ENCODE data around the gene SMIM22. TPM values are rescaled to one million over a fixed set of nuclear protein-coding genes. Genes with fewer than 3 reads are reported as not detected.

Gene SMIM22
- total RNA-seq, 6 donors from 2014 or later = 5.2 to 71.0 (median 36.6) TPM

DNA sequence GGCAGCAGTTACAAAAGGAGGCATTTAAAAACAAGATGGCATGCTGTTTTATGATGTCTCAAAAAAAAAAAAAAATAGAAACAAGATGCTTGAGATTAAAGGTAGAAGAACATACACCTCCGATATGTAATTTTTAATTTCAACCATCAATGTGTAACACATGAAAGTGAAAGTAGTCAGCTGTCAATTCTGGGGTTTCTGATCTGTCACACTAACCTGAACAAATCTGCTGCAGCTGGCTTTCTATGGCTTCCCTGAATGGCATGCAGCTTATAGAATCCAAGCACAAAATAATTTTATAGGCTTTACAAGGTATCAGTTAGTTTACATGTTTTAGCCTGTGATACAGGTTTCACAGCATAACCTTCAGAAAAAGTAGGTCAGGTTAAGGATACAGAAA is 38.4 kb downstream of the SMIM22 start:
- peaks cover 33 to 97% (median 73%) of the 10 kb centered on the region in 4 donors for H3K36me3 ChIP-seq
- H3K9me3 ChIP-seq = no peaks in the 10 kb centered on the region
- H3K4me3 ChIP-seq = no peak overlapping the region
- WGBS, 2 donors = 87 to 100% methylated on average over 1 of the region's 1 CpG
- no peak for TF ChIP-seq POLR2AphosphoS5 (IDR thresholded peaks at IDR 0.05)
- TF ChIP-seq POLR2A (IDR thresholded peaks at IDR 0.05) = no peak
- TF ChIP-seq, protein P1, sequence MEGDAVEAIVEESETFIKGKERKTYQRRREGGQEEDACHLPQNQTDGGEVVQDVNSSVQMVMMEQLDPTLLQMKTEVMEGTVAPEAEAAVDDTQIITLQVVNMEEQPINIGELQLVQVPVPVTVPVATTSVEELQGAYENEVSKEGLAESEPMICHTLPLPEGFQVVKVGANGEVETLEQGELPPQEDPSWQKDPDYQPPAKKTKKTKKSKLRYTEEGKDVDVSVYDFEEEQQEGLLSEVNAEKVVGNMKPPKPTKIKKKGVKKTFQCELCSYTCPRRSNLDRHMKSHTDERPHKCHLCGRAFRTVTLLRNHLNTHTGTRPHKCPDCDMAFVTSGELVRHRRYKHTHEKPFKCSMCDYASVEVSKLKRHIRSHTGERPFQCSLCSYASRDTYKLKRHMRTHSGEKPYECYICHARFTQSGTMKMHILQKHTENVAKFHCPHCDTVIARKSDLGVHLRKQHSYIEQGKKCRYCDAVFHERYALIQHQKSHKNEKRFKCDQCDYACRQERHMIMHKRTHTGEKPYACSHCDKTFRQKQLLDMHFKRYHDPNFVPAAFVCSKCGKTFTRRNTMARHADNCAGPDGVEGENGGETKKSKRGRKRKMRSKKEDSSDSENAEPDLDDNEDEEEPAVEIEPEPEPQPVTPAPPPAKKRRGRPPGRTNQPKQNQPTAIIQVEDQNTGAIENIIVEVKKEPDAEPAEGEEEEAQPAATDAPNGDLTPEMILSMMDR (IDR thresholded peaks at IDR 0.05) = no peak
- TF ChIP-seq EP300 (IDR thresholded peaks at IDR 0.05) = no peak
- no peak overlapping the region for H3K27ac ChIP-seq
- no peaks in the 10 kb centered on the region for H3K27me3 ChIP-seq
- no peak for DNase-seq
- ATAC-seq (ENCODE audit: low FRiP score in 2 of 2) = no peak
- no peaks in the 10 kb centered on the region for H3K4me1 ChIP-seq

DNA sequence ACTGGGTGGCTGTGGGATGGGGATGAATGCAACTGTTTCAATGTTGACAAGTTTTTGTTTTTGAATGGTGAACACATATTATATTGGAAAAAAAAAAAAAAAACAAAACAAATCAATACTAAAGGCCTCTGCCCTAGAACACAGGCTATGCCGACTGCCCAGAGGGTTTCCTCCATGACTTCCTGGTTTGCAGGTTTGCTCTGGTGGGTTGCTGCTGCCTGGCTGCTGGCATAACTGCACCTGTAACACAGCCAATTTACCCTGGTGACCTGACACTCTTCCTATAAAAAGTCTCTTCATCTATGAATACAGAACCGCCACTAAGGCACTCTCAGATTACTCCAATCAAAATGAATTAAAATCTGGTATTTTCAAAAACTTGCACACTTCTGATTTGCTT is 41.6 kb downstream of the SMIM22 start:
- peaks cover 29 to 97% (median 70%) of the 10 kb centered on the region in 4 donors for H3K36me3 ChIP-seq
- 91 to 96% methylated on average over 2 of the region's 2 CpGs for WGBS, 2 donors
- DNase-seq = no peak

DNA sequence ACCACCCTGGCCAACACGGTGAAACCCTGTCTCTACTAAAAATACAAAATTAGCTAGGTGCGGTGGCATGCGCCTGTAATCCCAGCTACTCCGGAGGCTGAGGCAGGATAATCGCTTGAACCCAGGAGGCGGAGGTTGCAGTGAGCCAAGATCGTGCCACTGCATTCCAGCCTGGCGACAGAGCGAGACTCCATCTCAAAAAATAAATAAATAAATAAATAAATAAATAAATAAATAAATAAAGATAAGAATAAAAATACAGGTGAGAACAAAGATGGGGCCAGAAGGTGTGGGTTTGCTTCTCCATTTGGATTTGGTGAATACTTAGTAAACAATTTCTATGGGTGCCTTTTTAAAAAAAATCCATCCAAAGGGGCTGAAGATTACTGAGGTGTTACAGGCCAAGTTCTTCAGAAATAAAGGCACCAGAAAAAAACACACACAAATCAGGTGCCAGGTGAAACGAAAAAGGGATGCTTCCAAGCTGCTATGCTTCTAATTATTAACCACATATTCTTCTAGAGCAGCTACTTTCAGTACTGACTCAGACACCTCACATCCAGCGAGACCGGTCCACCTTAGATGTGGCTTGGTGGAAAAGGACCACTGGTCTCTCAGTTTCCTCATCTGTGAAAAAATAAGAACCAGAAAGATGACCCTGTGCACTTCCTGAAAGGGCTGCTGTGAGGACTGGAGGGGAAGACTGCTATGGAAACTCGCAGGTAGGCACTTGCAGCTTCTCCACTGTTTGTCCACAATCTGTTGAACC is 42.7 kb downstream of the SMIM22 start:
- DNase-seq (no peak), ATAC-seq (ENCODE audit: low FRiP score in 2 of 2) (no peak)
- Histone ChIP-seq H3K4me3 (no peak overlapping the region), H3K9me3 (no peaks in the 10 kb centered on the region), H3K27me3 (no peaks in the 10 kb centered on the region), H3K36me3 (peaks cover 20 to 97% (median 70%) of the 10 kb centered on the region in 4 donors), H3K27ac (no peak overlapping the region), H3K4me1 (no peaks in the 10 kb centered on the region)
- 85 to 92% methylated on average over 13 of the region's 13 CpGs for WGBS, 2 donors
- TF ChIP-seq POLR2AphosphoS5 (IDR thresholded peaks at IDR 0.05) (no peak), EP300 (IDR thresholded peaks at IDR 0.05) (no peak), POLR2A (IDR thresholded peaks at IDR 0.05) (no peak)
- TF ChIP-seq, protein P1 (IDR thresholded peaks at IDR 0.05) = no peak

More for the DNA sequence above, 41.6 kb downstream of the SMIM22 start:
- TF ChIP-seq POLR2A (IDR thresholded peaks at IDR 0.05) = no peak
- no peak for TF ChIP-seq POLR2AphosphoS5 (IDR thresholded peaks at IDR 0.05)
- TF ChIP-seq, protein P1 (IDR thresholded peaks at IDR 0.05) = no peak
- no peak for TF ChIP-seq EP300 (IDR thresholded peaks at IDR 0.05)
- Histone ChIP-seq H3K4me1 (no peaks in the 10 kb centered on the region), H3K27me3 (no peaks in the 10 kb centered on the region), H3K9me3 (no peaks in the 10 kb centered on the region), H3K27ac (no peak overlapping the region), H3K4me3 (no peak overlapping the region)
- ATAC-seq (ENCODE audit: low FRiP score in 2 of 2) = no peak

DNA sequence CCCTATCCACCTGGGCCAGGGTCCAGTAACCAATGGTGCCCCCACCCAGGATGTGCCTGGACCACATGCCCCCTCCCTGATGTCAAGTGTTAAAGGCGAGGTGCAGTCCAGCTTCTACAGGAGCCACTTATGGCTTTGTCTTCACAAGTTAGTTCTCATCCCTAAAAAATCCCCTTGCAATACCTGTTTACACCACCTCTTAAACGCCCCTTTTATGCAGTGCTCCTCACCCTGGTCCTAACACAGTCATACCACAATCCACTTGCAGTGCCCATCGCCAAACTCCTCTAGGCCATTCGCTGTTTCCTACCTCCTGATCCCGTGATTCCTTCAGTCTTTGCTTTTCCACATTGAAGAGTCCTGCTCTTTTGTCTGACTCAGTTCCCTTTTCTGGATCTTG is 44.8 kb downstream of the SMIM22 start:
- ATAC-seq (ENCODE audit: low FRiP score in 2 of 2) (no peak), DNase-seq (no peak)
- 88 to 93% methylated on average over 5 of the region's 5 CpGs for WGBS, 2 donors
- Histone ChIP-seq H3K27ac (no peak overlapping the region), H3K4me3 (no peak overlapping the region), H3K4me1 (peaks cover under 1 to 5% (median 3%) of the 10 kb centered on the region in 4 donors), H3K36me3 (peaks cover 38 to 98% (median 76%) of the 10 kb centered on the region in 4 donors), H3K9me3 (no peaks in the 10 kb centered on the region), H3K27me3 (no peaks in the 10 kb centered on the region)
- no peak for TF ChIP-seq POLR2AphosphoS5 (IDR thresholded peaks at IDR 0.05)
- TF ChIP-seq POLR2A (IDR thresholded peaks at IDR 0.05) = no peak
- TF ChIP-seq, protein P1 (IDR thresholded peaks at IDR 0.05) = no peak
- no peak for TF ChIP-seq EP300 (IDR thresholded peaks at IDR 0.05)

Data from upper lobe of left lung (tissue), 6 donors.